Lower lobe of right lung (tissue), 2 donors: ENCODE results near the gene NKX6-1. TPM values are rescaled to one million over a fixed set of nuclear protein-coding genes. Genes with fewer than 3 reads are reported as not detected.

Source experiments
- ATAC-seq, 2 donors: fragments of 200-7000 bp; cut with Tn5 transposase; one replicate each; pipeline ENCODE4 v1.9.1; 2020 to 2022; ENCODE audit warnings: mild to moderate bottlenecking in 2 of 2, moderate library complexity in 2 of 2
- DNase-seq: peaks from one replicate; pipeline ENCODE4 v3.0.0-alpha.2; 2020
- H3K27ac ChIP-seq: fragments of 200-600 bp; one replicate; pipeline ENCODE4 v1.8.0; 2022
- H3K27me3 ChIP-seq: fragments of 200-600 bp; one replicate; pipeline ENCODE4 v1.8.0; 2022; ENCODE audit warnings: low read depth
- H3K36me3 ChIP-seq: fragments of 200-600 bp; one replicate; pipeline ENCODE4 v1.8.0; 2022; ENCODE audit warnings: mild to moderate bottlenecking
- H3K4me1 ChIP-seq: fragments of 200-600 bp; one replicate; pipeline ENCODE4 v1.8.0; 2022
- H3K4me3 ChIP-seq: fragments of 200-600 bp; one replicate; pipeline ENCODE4 v1.8.0; 2022; ENCODE audit warnings: mild to moderate bottlenecking
- H3K9me3 ChIP-seq: fragments of 200-600 bp; one replicate; pipeline ENCODE4 v1.8.0; 2022
- CTCF ChIP-seq: fragments of 200-600 bp; IDR thresholded peaks from one replicate; pipeline ENCODE4 v1.8.0; 2022; ENCODE audit warnings: antibody characterized with exemption, mild to moderate bottlenecking
- intact Hi-C: fragments of 100-400 bp; cut with DNase I; formaldehyde crosslinking; loops from one replicate; pipeline ENCODE4 v1.11.0; 2022
- total RNA-seq: library from RNA; stranded (reverse); fragmentation: NEBNext Ultra II Directional; extraction: Animal tissue kit (Norgen Biotek cat#: 25700); gene quantifications from one replicate; pipeline ENCODE4 v1.2.1, GENCODE V29; 2021
- donor health status: DM: no; HTN: yes; CAD: no; lungs with severe emphysema.

Gene NKX6-1
- total RNA-seq, 1 donor from 2014 or later: not detected

DNA sequence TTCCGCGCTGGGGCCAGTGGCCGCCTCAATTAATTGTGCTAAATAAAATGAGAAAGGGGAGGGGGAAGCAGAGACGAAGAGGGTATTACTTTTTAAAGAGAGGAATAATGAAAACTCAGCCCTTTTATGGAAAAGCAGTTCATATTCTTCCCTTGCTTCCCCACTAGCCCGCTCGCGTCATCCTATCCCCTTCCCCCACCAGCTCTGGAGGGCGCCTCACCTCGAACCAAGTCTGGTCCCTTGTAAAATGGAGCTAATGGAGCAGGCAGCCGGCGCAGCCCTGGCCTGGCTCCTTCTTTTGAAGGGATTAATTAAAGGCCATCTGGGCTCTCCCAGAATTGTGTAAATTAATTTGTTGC, 511 bp upstream of the NKX6-1 start:
- ATAC-seq (no peak), DNase-seq (no peak)
- no peak for TF ChIP-seq CTCF
- Histone ChIP-seq H3K4me1 (peaks cover 25% of the 10 kb centered on the region), H3K9me3 (no peaks in the 10 kb centered on the region), H3K4me3 (peak overlapping the region; percentile 48), H3K36me3 (no peaks in the 10 kb centered on the region), H3K27me3 (peaks cover 100% of the 10 kb centered on the region), H3K27ac (no peak overlapping the region)
- intact Hi-C loops: no loop called here

DNA sequence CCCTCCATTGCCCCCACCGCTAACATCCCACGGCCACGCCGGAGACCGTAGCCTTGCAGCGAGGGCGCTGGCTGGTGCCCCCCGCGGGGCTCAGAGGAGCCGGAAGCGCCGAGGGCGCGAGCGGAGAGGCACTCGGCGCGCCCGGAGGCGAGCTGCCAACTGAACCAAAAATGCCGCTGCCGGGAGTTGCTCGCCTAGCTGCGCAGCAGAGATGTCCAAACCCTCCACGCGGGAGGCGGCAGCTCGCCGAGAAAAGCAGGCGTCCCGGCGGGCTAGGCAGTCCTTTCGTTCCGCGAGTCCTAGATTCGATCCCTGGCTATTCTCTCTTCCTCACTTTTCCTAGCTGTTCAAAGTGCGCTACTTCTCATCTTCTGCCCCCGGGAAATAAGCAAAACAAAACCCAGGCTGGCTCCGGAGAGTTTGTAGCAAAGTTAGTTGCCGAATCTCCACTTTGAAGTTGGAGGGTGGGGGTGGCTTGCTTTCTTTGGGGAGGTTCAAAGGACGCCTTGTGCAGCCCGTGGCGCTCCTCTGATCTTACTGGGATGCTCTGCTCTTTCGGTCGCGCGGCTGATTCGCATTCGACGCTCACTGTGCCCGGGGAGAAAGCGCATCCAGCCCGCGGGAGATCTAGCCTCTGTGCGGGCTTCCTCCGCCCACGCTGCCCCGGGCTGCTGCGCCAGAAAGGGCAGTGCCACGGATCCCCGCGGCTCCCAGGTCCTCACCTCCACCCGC, 723 bp downstream of the NKX6-1 start:
- Histone ChIP-seq H3K9me3 (no peaks in the 10 kb centered on the region), H3K4me1 (peaks cover 28% of the 10 kb centered on the region), H3K27me3 (peaks cover 100% of the 10 kb centered on the region), H3K27ac (no peak overlapping the region), H3K36me3 (no peaks in the 10 kb centered on the region), H3K4me3 (peak overlapping the region; percentile 48)
- no peak for TF ChIP-seq CTCF
- intact Hi-C loops: no loop called here
- DNase-seq: no peak
- peak; percentile 31 to 62 for ATAC-seq

- peak overlapping the region; percentile 48 for H3K4me3 ChIP-seq
- H3K9me3 ChIP-seq: no peaks in the 10 kb centered on the region
- intact Hi-C loops: no loop called here
- no peak for TF ChIP-seq CTCF
- DNase-seq: no peak
- H3K4me1 ChIP-seq: peaks cover 35% of the 10 kb centered on the region
- no peaks in the 10 kb centered on the region for H3K36me3 ChIP-seq
- no peak overlapping the region for H3K27ac ChIP-seq
- H3K27me3 ChIP-seq: peaks cover 100% of the 10 kb centered on the region
- peak in 1 of 2 donors; percentile 15 for ATAC-seq
Observed at GRCh38 chr4:84497504-84498202, 1.4 kb downstream of the NKX6-1 start.

- DNase-seq: no peak
- TF ChIP-seq CTCF: no peak
- peak; percentile 2 to 6 for ATAC-seq
- Histone ChIP-seq H3K36me3 (no peaks in the 10 kb centered on the region), H3K9me3 (no peaks in the 10 kb centered on the region), H3K27ac (no peak overlapping the region), H3K27me3 (peaks cover 100% of the 10 kb centered on the region), H3K4me3 (no peak overlapping the region), H3K4me1 (peaks cover 36% of the 10 kb centered on the region)
- intact Hi-C loops: no loop called here
Observed at GRCh38 chr4:84496706-84497503, 2.2 kb downstream of the NKX6-1 start.

GRCh38 chr4:84496331-84496705, 2.8 kb downstream of the NKX6-1 start:
- DNase-seq (no peak), ATAC-seq (no peak)
- peaks cover 100% of the 10 kb centered on the region for H3K27me3 ChIP-seq
- H3K4me3 ChIP-seq: no peak overlapping the region
- no peaks in the 10 kb centered on the region for H3K9me3 ChIP-seq
- H3K27ac ChIP-seq: no peak overlapping the region
- intact Hi-C loops: no loop called here
- H3K4me1 ChIP-seq: peaks cover 36% of the 10 kb centered on the region
- TF ChIP-seq CTCF: no peak
- no peaks in the 10 kb centered on the region for H3K36me3 ChIP-seq
